K562 (cell line): ENCODE measurements around the gene PPY. TPM values are rescaled to one million over a fixed set of nuclear protein-coding genes. Genes with fewer than 3 reads are reported as not detected.
A peak's percentile ranks its signal among the peaks of the same experiment; 100 is the strongest.

Experiments
- ATAC-seq: fragments of 200-7000 bp; cut with Tn5 transposase; 3 replicates; pipeline ENCODE4 v1.9.1; 2020; ENCODE audit warnings: moderate library complexity
- BruUV-seq: library from RNA; stranded (reverse); fragments of 400-500 nt; replicated peaks from 2 replicates; lab custom pipeline; 2021; lab: Mats Ljungman, UMichigan
- CTCF ChIA-PET: fragments of 300-600 bp; formaldehyde crosslinking; extraction: SDS; loops from one replicate; lab custom pipeline; 2021; ENCODE audit warnings: low intra/inter-chr PET ratio; lab: Yijun Ruan, JAX
- POLR2A ChIA-PET: fragments of 300-600, 350-650 bp; sonication (Branson Sonifier 250); formaldehyde crosslinking; extraction: SDS; loops from one replicate; lab custom pipeline; 2021; ENCODE audit warnings: antibody characterized with exemption, inconsistent platforms; lab: Yijun Ruan, JAX
- DNase-seq, 4 experiments: peaks; one replicate each; pipeline versions ENCODE4 v3.0.0 to v3.0.0-alpha.2; 2011 to 2018; ENCODE audit warnings: low spot score in 3 of 4, mixed read lengths in 3 of 4; ENCODE audit errors: extremely low read depth in 1 of 4
- FAIRE-seq: peaks from 2 replicates; lab custom pipeline; 2011; peaks lifted over from hg19 to GRCh38; lab: Jason Lieb, UNC
- H2AFZ ChIP-seq: 2 replicates; pipeline ENCODE4 v1.6.0; 2011; ENCODE audit warnings: low read depth, low read length, control low read depth, inconsistent platforms
- H3K27ac ChIP-seq: fragments of 200-600 bp; 3 replicates; pipeline ENCODE4 v1.8.0; 2011; ENCODE audit warnings: low read depth, mild to moderate bottlenecking, control low read depth, inconsistent platforms, low read length, moderate library complexity, mixed read lengths; ENCODE audit errors: extremely low read depth
- H3K27me3 ChIP-seq, 2 experiments: fragments of 300-600 bp in 1 of 2; 2 replicates in 1 of 2; 3 replicates in 1 of 2; pipeline versions ENCODE4 v1.6.0 to v1.8.0; 2011; ENCODE audit warnings: inconsistent platforms in 2 of 2, low read length in 2 of 2, mild to moderate bottlenecking in 1 of 2, mixed read lengths in 1 of 2, moderate library complexity in 1 of 2; ENCODE audit not compliant: control insufficient read depth in 2 of 2, insufficient read depth in 2 of 2
- H3K36me3 ChIP-seq: fragments of 300-600 bp; 3 replicates; pipeline ENCODE4 v1.8.0; 2011; ENCODE audit warnings: mild to moderate bottlenecking, low read length, inconsistent platforms; ENCODE audit not compliant: control insufficient read depth, insufficient read depth
- H3K4me1 ChIP-seq, 2 experiments: fragments of 200-600 bp in 1 of 2; replicated peaks in 1 of 2; 2 replicates in 1 of 2; 3 replicates in 1 of 2; pipeline versions ENCODE4 v1.5.1 to v1.8.0; 2011; ENCODE audit warnings: inconsistent platforms in 2 of 2, low read length in 2 of 2, mild to moderate bottlenecking in 1 of 2, mixed read lengths in 1 of 2, moderate library complexity in 1 of 2; ENCODE audit not compliant: control insufficient read depth in 2 of 2, insufficient read depth in 2 of 2
- H3K4me2 ChIP-seq: 2 replicates; pipeline ENCODE4 v1.6.1; 2011; ENCODE audit warnings: low read length, control low read depth, inconsistent platforms, mixed read lengths; ENCODE audit not compliant: insufficient read depth
- H3K4me3 ChIP-seq: fragments of 200-600 bp; sonication (generic), shearing (Covaris generic); 2 replicates; pipeline ENCODE4 v1.5.1; 2016; ENCODE audit warnings: control low read depth, inconsistent platforms
- H3K79me2 ChIP-seq: fragments of 200-600 bp; 3 replicates; pipeline ENCODE4 v1.8.0; 2011; ENCODE audit warnings: low read length, inconsistent platforms; ENCODE audit not compliant: control insufficient read depth, insufficient read depth
- H3K9ac ChIP-seq, 2 experiments: 2 replicates each; pipeline versions ENCODE4 v1.6.0 to v1.6.1; 2011; ENCODE audit warnings: low read depth in 2 of 2, low read length in 2 of 2, control low read depth in 1 of 2, inconsistent platforms in 1 of 2, mild to moderate bottlenecking in 1 of 2, mixed read lengths in 1 of 2; ENCODE audit not compliant: insufficient read depth in 1 of 2
- H3K9me1 ChIP-seq: one replicate; pipeline ENCODE4 v1.6.0; 2011; ENCODE audit warnings: inconsistent platforms, mild to moderate bottlenecking, low read length, moderate library complexity; ENCODE audit not compliant: control insufficient read depth, insufficient read depth
- H3K9me3 ChIP-seq: replicated peaks from 2 replicates; pipeline ENCODE4 v1.5.1; 2011; ENCODE audit warnings: low read depth, low read length, inconsistent platforms; ENCODE audit not compliant: control insufficient read depth, insufficient read depth
- H4K20me1 ChIP-seq: replicated peaks from 2 replicates; pipeline ENCODE4 v1.6.1; 2011; ENCODE audit warnings: low read length, inconsistent platforms, mixed read lengths; ENCODE audit not compliant: control insufficient read depth, insufficient read depth
- CHD4 ChIP-seq: fragments of 200-600 bp; sonication (generic); IDR thresholded peaks from 3 replicates; pipeline ENCODE4 v1.6.1; 2012; ENCODE audit warnings: low read depth, mild to moderate bottlenecking, mixed read lengths, low read length, inconsistent platforms; ENCODE audit not compliant: insufficient read depth, insufficient replicate concordance, poor library complexity, severe bottlenecking
- EGR1 ChIP-seq: fragments of 450-650 bp; conservative IDR thresholded peaks from 2 replicates; pipeline ENCODE4 v1.6.1; 2017; ENCODE audit warnings: mild to moderate bottlenecking
- GTF2A2 ChIP-seq: IDR thresholded peaks from 2 replicates; pipeline ENCODE4 v1.6.1; 2016; ENCODE audit warnings: mild to moderate bottlenecking, missing genetic modification characterization, missing compliant biosample characterization
- HNRNPH1 ChIP-seq: fragments of 200-400 bp; formaldehyde crosslinking; optimal IDR thresholded peaks from 2 replicates; pipeline ENCODE3; 2017; ENCODE audit warnings: low read depth, mild to moderate bottlenecking, low read length, moderate library complexity
- KDM2B ChIP-seq: fragments of 250-450 bp; sonication (Bioruptor Pico); IDR thresholded peaks from 2 replicates; pipeline ENCODE4 v1.8.0; 2021; ENCODE audit warnings: mild to moderate bottlenecking, moderate library complexity
- MTA1 ChIP-seq: fragments of 450-650 bp; IDR thresholded peaks from 2 replicates; pipeline ENCODE4 v1.6.1; 2017; ENCODE audit warnings: borderline replicate concordance
- MXI1 ChIP-seq: IDR thresholded peaks from 2 replicates; pipeline ENCODE4 v1.6.1; 2011; ENCODE audit warnings: low read depth, mild to moderate bottlenecking, improper control_type of control experiment, low read length
- MYC ChIP-seq, 2 experiments: fragments of 250-450 bp in 1 of 2; sonication (Bioruptor Pico) in 1 of 2; IDR thresholded peaks; 2 replicates each; pipeline versions ENCODE4 v1.5.1 to v1.6.1; 2012 to 2021; ENCODE audit warnings: low read depth in 2 of 2, borderline replicate concordance in 1 of 2, improper control_type of control experiment in 1 of 2, low read length in 1 of 2, mild to moderate bottlenecking in 1 of 2, moderate library complexity in 1 of 2
- NBN ChIP-seq: fragments of 450-650 bp; IDR thresholded peaks from 2 replicates; pipeline ENCODE4 v1.6.1; 2016; ENCODE audit warnings: low read depth, mild to moderate bottlenecking
- NR0B1 ChIP-seq: fragments of 450-650 bp; IDR thresholded peaks from one replicate; pipeline ENCODE4 v1.6.1; 2018; ENCODE audit warnings: mild to moderate bottlenecking, moderate library complexity; ENCODE audit not compliant: partially characterized antibody
- NR1H2 ChIP-seq: sonication (generic); formaldehyde crosslinking; IDR thresholded peaks from 2 replicates; pipeline ENCODE4 v1.4.0; 2020; ENCODE audit warnings: mild to moderate bottlenecking, missing genetic modification reagents
- PHB ChIP-seq: fragments of 250-450 bp; sonication (Bioruptor Pico); IDR thresholded peaks from 2 replicates; pipeline ENCODE4 v1.5.0; 2021
- SMAD4 ChIP-seq: fragments of 250-450 bp; sonication (Bioruptor Pico); conservative IDR thresholded peaks from 2 replicates; pipeline ENCODE4 v1.8.0; 2021; ENCODE audit warnings: inconsistent platforms, mild to moderate bottlenecking, moderate library complexity
- SMC3 ChIP-seq: conservative IDR thresholded peaks from 2 replicates; pipeline ENCODE4 v1.6.1; 2011; ENCODE audit warnings: low read depth, low read length, improper control_type of control experiment; ENCODE audit not compliant: insufficient read depth
- SRSF7 ChIP-seq: fragments of 200-400 bp; formaldehyde crosslinking; optimal IDR thresholded peaks from 2 replicates; pipeline ENCODE3; 2017; ENCODE audit warnings: mild to moderate bottlenecking, low read depth, low read length
- ZNF253 ChIP-seq: fragments of 250-450 bp; sonication (Bioruptor Pico); conservative IDR thresholded peaks from 2 replicates; pipeline ENCODE4 v1.6.1; 2021; ENCODE audit warnings: mild to moderate bottlenecking
- ZNF263 ChIP-seq: sonication (generic); formaldehyde crosslinking; IDR thresholded peaks from 2 replicates; pipeline ENCODE4 v1.8.0; 2022; ENCODE audit warnings: mild to moderate bottlenecking, missing genetic modification reagents, borderline replicate concordance
- ZNF445 ChIP-seq: fragments of 250-450 bp; sonication (Bioruptor Pico); IDR thresholded peaks from 2 replicates; pipeline ENCODE4 v1.4.0; 2020; ENCODE audit warnings: low read depth, mild to moderate bottlenecking, moderate library complexity
- WGBS: fragments of 100-300 bp; shearing (Covaris generic); methylation state at CpG from one replicate; pipeline ENCODE4 v1.1.6; 2016; ENCODE audit warnings: low coverage, mixed read lengths; ENCODE audit not compliant: insufficient coverage; ENCODE audit errors: missing lambda C conversion rate; 5-methylcytosine and 5-hydroxymethylcytosine counted together
- in situ Hi-C: fragments of 300-500 bp; cut with MboI; formaldehyde crosslinking; loops from 4 replicates; pipeline ENCODE4 v1.15.0; 2018; ENCODE audit warnings: inconsistent platforms, mixed read lengths
- intact Hi-C: fragments of 100-400 bp; cut with micrococcal nuclease; formaldehyde crosslinking; loops from 2 replicates; pipeline ENCODE4 v1.14.2; 2022
- polyA plus RNA-seq, 8 experiments: library from polyadenylated mRNA; depleted of rRNA in 4 of 8; stranded (reverse) in 5 of 8; unstranded in 3 of 8; fragments of >200 nt; fragmentation: Nextera tagmentation in 2 of 8; fragmentation: Illumina TruSeq in 1 of 8; extraction: Ambion mirVana in 2 of 8; extraction: Trizol in 1 of 8; gene quantifications; 2 replicates each; pipeline versions ENCODE4 v1.2.1 to v1.2.3, GENCODE V29; 2011 to 2014; ENCODE audit warnings: inconsistent platforms in 1 of 8, missing spikeins in 1 of 8
- total RNA-seq, 7 experiments: library from RNA; depleted of rRNA in 6 of 7; stranded (reverse); fragments of >200 nt in 6 of 7; fragmentation: Illumina TruSeq in 2 of 7; extraction: Trizol in 2 of 7; gene quantifications; 2 replicates each; pipeline versions ENCODE4 v1.2.1 to v1.2.3, GENCODE V29; 2011 to 2021; ENCODE audit warnings: low replicate concordance in 1 of 7
- TF ChIP-seq, protein P1 (sequence below), 2 experiments: fragments of 250-450 bp in 1 of 2; fragments of 450-650 bp in 1 of 2; sonication (Bioruptor Pico) in 1 of 2; IDR thresholded peaks; 2 replicates each; pipeline versions ENCODE4 v1.6.1 to v1.8.0; 2016 to 2021; ENCODE audit warnings: mild to moderate bottlenecking in 2 of 2, moderate library complexity in 2 of 2, missing compliant biosample characterization in 1 of 2, missing genetic modification characterization in 1 of 2

The PPY gene
- total and polyA plus RNA-seq, 9 of the 15 experiments (the other 6 are each of a cell fraction or from before 2014, with no cell fraction given): not detected

DNA sequence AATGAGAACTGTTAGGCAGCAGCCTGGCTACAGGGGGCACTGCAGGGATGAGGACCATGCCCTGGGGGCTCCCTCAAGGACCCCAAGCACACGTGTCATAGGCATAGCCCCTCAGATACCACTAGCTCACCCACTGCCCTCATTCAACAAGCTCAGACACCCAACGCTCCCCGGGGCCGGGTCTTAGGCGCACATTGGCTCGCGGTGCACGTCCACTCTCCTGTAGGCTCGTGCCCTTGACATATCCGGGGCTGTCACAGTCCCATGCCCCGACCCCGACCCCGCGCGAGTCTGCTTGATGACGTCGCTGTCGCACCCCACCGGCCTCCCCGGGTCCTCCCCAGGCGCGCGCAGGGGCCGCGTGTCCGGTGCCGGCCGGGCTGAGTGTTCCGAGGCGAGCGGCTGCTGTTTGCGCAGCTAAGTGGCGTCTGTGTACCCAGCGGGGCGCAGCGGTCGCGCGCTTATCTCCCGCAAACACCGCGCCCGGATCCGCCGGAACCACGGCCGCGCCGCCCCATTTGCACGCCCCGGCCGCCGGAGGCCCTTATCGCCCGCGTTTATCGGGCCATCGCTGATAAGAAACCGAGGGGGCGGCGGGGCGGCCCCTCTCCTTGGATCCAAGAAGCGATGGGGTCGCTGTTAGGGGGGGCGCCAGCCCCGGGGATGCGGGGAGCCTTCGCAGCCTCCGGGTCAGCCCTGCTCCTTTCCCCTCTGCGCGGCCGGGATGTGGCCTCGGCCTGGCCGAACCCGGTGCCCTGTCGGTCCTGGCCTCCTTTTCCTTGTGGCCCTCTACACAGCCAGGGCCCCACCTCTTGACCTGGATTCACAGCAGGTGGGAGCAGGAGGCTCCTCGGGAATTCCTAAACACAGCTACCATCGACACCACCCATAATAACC lies 41.5 kb upstream of the PPY start:
- H3K27me3 ChIP-seq: peaks cover 21 to 36% of the 10 kb centered on the region in 2 experiments
- peak overlapping the region; percentile 20; the same call in 2 of the 3 replicates for H3K27ac ChIP-seq
- CTCF ChIA-PET: interaction anchor here (0.8 to 1.0 kb wide), 2 partner anchors 11 to 75 kb away, joined by 3 to 9 read pairs; no protein-coding TSS in a partner anchor
- H3K4me1 ChIP-seq: peaks cover 5 to 12% of the 10 kb centered on the region in 2 experiments
- in situ Hi-C loops: no loop called here
- BruUV-seq: no TSS peak
- FAIRE-seq: peak; percentile 61
- no peaks in the 10 kb centered on the region for H3K9me1 ChIP-seq
- H3K4me2 ChIP-seq: peak overlapping the region; percentile 86
- WGBS: 1% methylated on average over 52 of the region's 78 CpGs
- H3K79me2 ChIP-seq: no peaks in the 10 kb centered on the region
- no peaks in the 10 kb centered on the region for H3K9me3 ChIP-seq
- peak; percentile 95 for ATAC-seq
- no peaks in the 10 kb centered on the region for H3K36me3 ChIP-seq
- peak overlapping the region; percentile 96 for H2AFZ ChIP-seq
- H3K9ac ChIP-seq: peak overlapping the region; percentile 59 to 91
- H4K20me1 ChIP-seq: peaks cover 10% of the 10 kb centered on the region; the same call in 1 of the 2 replicates
- peak; percentile 69 to 81 (median 80) for DNase-seq
- H3K4me3 ChIP-seq: peak overlapping the region; percentile 47
- POLR2A ChIA-PET: interaction anchor here (0.5 to 1.8 kb wide), 7 partner anchors 13 to 1165 kb away, joined by 3 to 7 read pairs (median 3); no protein-coding TSS in a partner anchor
- intact Hi-C loops: no loop called here
- no peak for TF ChIP-seq NR0B1
- TF ChIP-seq ZNF445 (CRISPR knock-in tag): no peak
- TF ChIP-seq HNRNPH1: no peak
- 0 out of 2 replicates have a peak, but pooled peaks have one; percentile 2 for TF ChIP-seq SMC3
- peak; percentile 90 for TF ChIP-seq MTA1
- 0 out of 2 replicates have a peak, but pooled peaks have one; percentile 24 for TF ChIP-seq NBN
- TF ChIP-seq NR1H2 (CRISPR knock-in tag): peak; percentile 89; the same call in 1 of the 2 replicates
- peak; percentile 48 for TF ChIP-seq EGR1
- no peak for TF ChIP-seq ZNF263 (CRISPR knock-in tag)
- TF ChIP-seq, protein P1, sequence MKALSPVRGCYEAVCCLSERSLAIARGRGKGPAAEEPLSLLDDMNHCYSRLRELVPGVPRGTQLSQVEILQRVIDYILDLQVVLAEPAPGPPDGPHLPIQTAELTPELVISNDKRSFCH (CRISPR knock-in tag; IDR thresholded peaks at IDR 0.05): no peak
- TF ChIP-seq, protein P1 (tag; IDR thresholded peaks at IDR 0.05): peak; percentile 71; the same call in 1 of the 2 replicates
- TF ChIP-seq GTF2A2 (tag): no peak
- peak; percentile 15 for TF ChIP-seq CHD4
- peak; percentile 89 for TF ChIP-seq SMAD4 (CRISPR knock-in tag)
- TF ChIP-seq KDM2B (CRISPR knock-in tag): peak; percentile 24; the same call in 1 of the 2 replicates
- no peak for TF ChIP-seq PHB (CRISPR knock-in tag)
- TF ChIP-seq SRSF7: no peak
- TF ChIP-seq ZNF253: no peak
- peak; percentile 81 for TF ChIP-seq MYC (IDR thresholded peaks at IDR 0.05; ENCODE audit: low read depth, low read length)
- TF ChIP-seq MYC (CRISPR knock-in tag; IDR thresholded peaks at IDR 0.05; ENCODE audit: borderline replicate concordance, low read depth): no peak
- no peak for TF ChIP-seq MXI1
